Mesenteric fat pad (tissue), 1 donor: ENCODE results near the gene ZNF222. TPM values are rescaled to one million over a fixed set of nuclear protein-coding genes. Genes with fewer than 3 reads are reported as not detected.

ENCODE experiments used
- DNase-seq: peaks from one replicate; pipeline ENCODE4 v3.0.0-alpha.2; 2020; ENCODE audit warnings: low spot score
- total RNA-seq: library from RNA; stranded (reverse); fragmentation: NEBNext Ultra II Directional; extraction: Animal tissue kit (Norgen Biotek cat#: 25700); gene quantifications from one replicate; pipeline ENCODE4 v1.2.1, GENCODE V29; 2021
- donor health status: DM: yes; HTN: yes; CAD: no.

The ZNF222 gene
- total RNA-seq, 1 donor from 2014 or later, result 3.2 TPM

DNA sequence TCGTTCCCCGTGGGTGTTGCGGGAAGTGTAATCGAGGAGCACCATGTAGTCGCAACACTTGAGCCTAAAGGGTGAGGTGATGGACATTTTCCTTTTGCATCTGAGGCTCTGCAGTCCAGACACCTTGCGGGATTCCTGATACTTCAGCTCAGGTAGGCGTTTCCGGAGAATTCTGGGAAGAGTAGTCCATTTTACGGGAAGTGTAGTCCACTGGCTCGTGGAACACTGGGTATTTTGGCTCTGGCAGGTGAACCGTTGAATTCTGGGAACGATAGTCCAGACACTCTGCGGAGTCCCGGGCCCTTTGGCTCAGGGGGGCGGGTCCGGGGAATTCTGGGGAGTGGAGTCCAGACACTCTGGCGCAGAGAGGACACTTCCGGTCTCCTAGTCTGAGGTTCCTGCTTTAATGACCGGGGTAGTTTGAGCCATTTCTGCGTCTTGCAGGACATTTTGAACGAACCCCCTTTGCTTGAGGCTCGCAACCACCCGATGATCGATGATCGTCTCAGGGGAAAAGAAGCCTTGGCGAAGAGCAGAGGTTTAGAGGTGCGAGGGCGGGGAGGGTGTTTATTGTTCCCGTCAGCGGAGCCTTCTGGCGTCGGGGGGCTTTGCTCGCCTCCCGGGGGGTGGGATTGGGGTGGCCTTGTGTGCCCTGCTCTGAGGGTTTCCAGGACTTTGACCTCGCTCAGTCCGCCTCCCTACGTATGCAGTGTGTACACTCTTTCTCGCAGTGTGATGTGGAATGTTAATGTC, 26.6 kb downstream of the ZNF222 start, which contains the start of gene ZNF223:
ZNF223 (plus strand) TSS at position 387 of the 753 bp plus-strand sequence. CDS start 3,141 bp downstream, outside the sequence.
- DNase-seq, result peak; percentile 94

DNA sequence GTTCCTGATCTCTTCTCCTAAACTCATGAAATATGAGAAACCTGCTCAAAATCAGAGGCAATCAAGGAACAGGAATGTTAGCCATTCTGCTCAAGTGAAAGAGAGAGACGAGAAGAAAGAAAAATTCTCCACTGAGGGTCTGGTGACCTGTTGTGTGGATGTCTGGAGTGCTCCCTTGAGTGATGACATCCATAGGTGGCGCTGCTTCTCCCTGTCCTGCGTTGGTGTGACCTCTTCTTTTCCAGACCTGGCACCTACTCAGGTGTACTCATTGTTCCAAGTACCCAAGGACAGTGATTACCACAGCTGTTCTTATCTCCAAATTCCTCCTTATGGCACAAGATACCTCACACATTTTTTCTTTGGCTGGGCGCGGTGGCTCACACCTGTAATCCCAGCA, 30.7 kb downstream of the ZNF222 start:
- DNase-seq, result no peak

DNA sequence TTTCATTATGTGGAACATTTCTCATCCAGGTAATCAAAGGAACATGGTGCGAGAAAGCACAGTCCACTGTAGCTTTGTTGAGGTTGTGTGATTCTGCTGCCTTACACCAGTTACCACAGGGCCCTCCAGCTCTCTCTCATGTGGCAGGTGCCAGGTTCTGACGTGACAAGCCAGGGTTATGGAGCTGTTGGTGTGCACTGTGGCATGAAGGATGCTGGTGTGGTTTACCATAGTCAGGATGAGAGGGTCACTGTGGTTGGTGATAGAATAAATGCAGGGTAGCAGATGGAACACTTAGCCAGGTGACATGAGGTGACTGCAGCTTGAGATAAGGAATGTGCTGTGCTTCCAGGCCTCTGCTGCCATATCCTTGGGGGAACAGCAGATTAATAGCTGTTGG, 34.0 kb downstream of the ZNF222 start:
- DNase-seq, result no peak

DNA sequence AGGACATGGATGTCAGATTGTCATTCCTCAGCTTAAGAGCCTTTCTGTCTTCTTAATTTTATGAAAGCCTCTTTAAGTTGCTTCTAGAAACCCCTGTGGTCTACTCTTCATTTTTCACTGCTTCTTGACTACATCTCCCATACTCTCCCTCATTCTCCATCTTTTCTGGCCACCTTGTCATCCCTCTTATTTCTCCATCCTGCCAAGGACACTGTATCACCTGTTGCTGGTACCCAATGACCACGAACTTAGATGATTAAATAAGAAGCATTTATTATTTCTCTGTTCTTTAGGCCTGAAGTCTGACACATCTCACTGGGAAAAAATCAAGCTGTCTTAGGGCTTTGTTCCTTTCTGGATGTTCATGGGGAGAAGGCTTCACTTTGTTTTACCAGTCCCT, 35.9 kb downstream of the ZNF222 start:
- no peak for DNase-seq

- DNase-seq, result no peak
These were observed 41.1 kb downstream of the ZNF222 start for GRCh38 chr19:44066305-44066704.

- DNase-seq, result no peak
These were observed 44.2 kb downstream of the ZNF222 start for GRCh38 chr19:44069415-44069814.

GRCh38 chr19:44071824-44072542, 46.8 kb downstream of the ZNF222 start, which contains the start of gene ZNF284:
ZNF284 (plus strand) TSS chr19:44072159; CDS start chr19:44076390, 4,231 bp downstream.
- peak; percentile 95 for DNase-seq

DNA sequence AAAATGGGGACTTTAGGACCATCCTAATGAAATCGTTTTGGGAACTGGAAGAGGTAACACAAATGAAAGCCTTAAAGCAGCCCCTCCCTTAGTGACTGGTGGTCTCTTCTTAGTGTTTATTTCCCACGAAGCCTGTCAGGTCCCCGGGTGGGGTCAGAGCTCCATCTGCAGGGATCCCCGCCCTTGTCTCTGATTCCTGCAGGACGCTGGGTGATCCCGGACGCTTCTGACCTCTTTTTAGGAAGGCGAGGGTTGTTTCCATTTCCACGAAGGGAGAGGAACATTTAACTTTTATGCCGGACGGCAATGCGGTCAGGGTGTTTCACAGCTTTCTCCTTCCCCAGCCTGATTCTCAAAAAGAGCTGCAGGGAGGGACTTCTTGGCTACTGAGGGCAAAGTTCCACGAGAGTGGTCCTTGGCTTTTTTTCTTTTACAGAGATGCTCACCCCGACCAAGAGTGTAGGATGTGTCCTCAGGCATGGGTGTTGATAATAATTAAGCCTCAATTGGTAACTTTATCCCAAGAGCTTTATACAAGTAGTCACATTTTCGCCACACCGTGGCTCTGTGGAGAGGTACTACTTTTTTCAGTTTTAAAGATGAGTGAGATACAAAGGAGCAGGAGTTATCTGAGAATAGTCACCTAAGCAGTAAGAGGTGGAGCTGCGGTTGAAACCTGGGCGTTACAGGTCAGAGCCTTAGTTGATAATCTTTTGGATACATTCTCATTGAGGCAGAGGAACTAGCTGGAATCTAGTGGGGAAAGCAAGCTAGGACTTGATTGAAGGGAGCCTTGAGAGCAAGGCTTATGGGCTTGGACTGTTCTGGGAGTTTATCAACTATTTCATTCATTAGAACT, 47.6 kb downstream of the ZNF222 start:
- no peak for DNase-seq

GRCh38 chr19:44076325-44076724, 51.1 kb downstream of the ZNF222 start:
- no peak for DNase-seq

Other genes with a start within 250 kb of the ZNF222 start
- gene KCNN4, start 244.4 kb upstream of the ZNF222 start, total RNA-seq, result 3.1 TPM
- 2.0 TPM for gene LYPD5, start 222.9 kb upstream of the ZNF222 start, total RNA-seq
- 8.2 TPM for gene ZNF283, start 198.1 kb upstream of the ZNF222 start, total RNA-seq
- gene ZNF404, start 141.4 kb upstream of the ZNF222 start, total RNA-seq, result 1.7 TPM
- 7.7 TPM for gene ZNF45, start 90.1 kb upstream of the ZNF222 start, total RNA-seq
- 4.1 TPM for gene ZNF221, start 74.2 kb upstream of the ZNF222 start, total RNA-seq
- 5.7 TPM for gene ZNF155, start 41.2 kb upstream of the ZNF222 start, total RNA-seq
- gene ZNF230, start 22.4 kb upstream of the ZNF222 start, total RNA-seq, result 2.4 TPM
- gene ZNF223, start 26.7 kb downstream of the ZNF222 start, total RNA-seq, result 2.1 TPM
- gene ZNF284, start 46.8 kb downstream of the ZNF222 start, total RNA-seq, result 1.9 TPM
- 14.8 TPM for gene ZNF224, start 69.0 kb downstream of the ZNF222 start, total RNA-seq
- gene ZNF225, start 88.0 kb downstream of the ZNF222 start, total RNA-seq, result 3.8 TPM
- gene ZNF234, start 116.2 kb downstream of the ZNF222 start, total RNA-seq, result 7.3 TPM
- 12.2 TPM for gene ZNF226, start 139.7 kb downstream of the ZNF222 start, total RNA-seq
- 13.8 TPM for gene ZNF227, start 187.2 kb downstream of the ZNF222 start, total RNA-seq
- gene ZNF233, start 234.5 kb downstream of the ZNF222 start, total RNA-seq, result 0.13 TPM